GM23248 (cell line): ENCODE data around the gene PTPRO. TPM values are rescaled to one million over a fixed set of nuclear protein-coding genes. Genes with fewer than 3 reads are reported as not detected.

ENCODE experiments used
- DNase-seq: peaks from one replicate; pipeline ENCODE4 v3.0.0-alpha.2; 2015
- H2AFZ ChIP-seq: fragments of 200-600 bp; sonication (generic); 2 replicates; pipeline ENCODE4 v1.6.1; 2016; ENCODE audit warnings: antibody characterized with exemption
- H3F3A ChIP-seq: fragments of 200-600 bp; sonication (generic); 2 replicates; pipeline ENCODE4 v1.6.1; 2016; ENCODE audit warnings: mild to moderate bottlenecking, antibody characterized with exemption, mixed run types; ENCODE audit not compliant: insufficient read depth
- H3K27ac ChIP-seq: fragments of 200-600 bp; sonication (generic); 2 replicates; pipeline ENCODE4 v1.5.1; 2016; ENCODE audit warnings: mild to moderate bottlenecking
- H3K27me3 ChIP-seq: fragments of 200-600 bp; sonication (generic); replicated peaks from 2 replicates; pipeline ENCODE4 v1.6.1; 2016; ENCODE audit warnings: mild to moderate bottlenecking; ENCODE audit not compliant: insufficient read depth
- H3K36me3 ChIP-seq: fragments of 200-600 bp; sonication (generic); 2 replicates; pipeline ENCODE4 v1.6.1; 2016; ENCODE audit warnings: low read depth, mild to moderate bottlenecking
- H3K4me1 ChIP-seq: fragments of 200-600 bp; sonication (generic); 2 replicates; pipeline ENCODE4 v1.6.1; 2016; ENCODE audit warnings: mild to moderate bottlenecking; ENCODE audit not compliant: insufficient read depth
- H3K4me2 ChIP-seq: fragments of 200-600 bp; sonication (generic); one replicate; pipeline ENCODE4 v1.6.1; 2016; ENCODE audit warnings: mild to moderate bottlenecking; ENCODE audit not compliant: unreplicated experiment
- H3K4me3 ChIP-seq: fragments of 200-600 bp; sonication (generic); 2 replicates; pipeline ENCODE4 v1.5.1; 2016; ENCODE audit warnings: mild to moderate bottlenecking
- H3K79me2 ChIP-seq: fragments of 200-600 bp; sonication (generic); 2 replicates; pipeline ENCODE4 v1.6.1; 2016; ENCODE audit warnings: mild to moderate bottlenecking; ENCODE audit not compliant: insufficient read depth
- H3K9ac ChIP-seq: fragments of 200-600 bp; sonication (generic); 2 replicates; pipeline ENCODE4 v1.6.1; 2016; ENCODE audit warnings: mild to moderate bottlenecking
- H3K9me2 ChIP-seq: fragments of 200-600 bp; sonication (generic); 2 replicates; pipeline ENCODE4 v1.6.1; 2016; ENCODE audit warnings: mixed run types, mild to moderate bottlenecking, moderate library complexity; ENCODE audit not compliant: insufficient read depth
- H3K9me3 ChIP-seq: fragments of 200-600 bp; sonication (generic); one replicate; pipeline ENCODE4 v1.6.1; 2017; ENCODE audit warnings: low read depth
- H4K20me1 ChIP-seq: fragments of 200-600 bp; sonication (generic); 2 replicates; pipeline ENCODE4 v1.6.0; 2016; ENCODE audit not compliant: insufficient read depth
- EZH2 ChIP-seq: fragments of 200-600 bp; sonication (generic); IDR thresholded peaks from 2 replicates; pipeline ENCODE4 v1.6.1; 2018; ENCODE audit warnings: antibody characterized with exemption, mild to moderate bottlenecking; ENCODE audit not compliant: insufficient read depth, poor library complexity, severe bottlenecking
- EZH2phosphoT487 ChIP-seq: fragments of 200-600 bp; sonication (generic); IDR thresholded peaks from 2 replicates; pipeline ENCODE4 v1.6.1; 2018; ENCODE audit warnings: antibody characterized with exemption, moderate library complexity, mild to moderate bottlenecking, low read depth; ENCODE audit not compliant: insufficient read depth
- WGBS, 2 experiments: methylation state at CpG; one replicate each; pipeline ENCODE4 v1.1.6; 2015 to 2017; ENCODE audit warnings: low lambda C conversion rate in 2 of 2, low coverage in 1 of 2; ENCODE audit errors: missing lambda C conversion rate in 2 of 2; 5-methylcytosine and 5-hydroxymethylcytosine counted together
- in situ Hi-C: fragments of 300-500 bp; cut with MboI; formaldehyde crosslinking; loops from 2 replicates; pipeline ENCODE4 v1.15.0; 2020
- polyA plus RNA-seq: library from polyadenylated mRNA; unstranded; fragments of >200 nt; fragmentation: Nextera tagmentation; extraction: Ambion mirVana; gene quantifications from 2 replicates; pipeline ENCODE4 v1.2.1, GENCODE V29; 2016
- total RNA-seq: library from RNA; depleted of rRNA; stranded (reverse); fragments of >200 nt; shearing (Covaris generic); gene quantifications from 2 replicates; pipeline ENCODE4 v1.2.3, GENCODE V29; 2014

Gene PTPRO
- total and polyA plus RNA-seq, 2 experiments from 2014 or later, result 0.22 to 0.24 TPM

DNA sequence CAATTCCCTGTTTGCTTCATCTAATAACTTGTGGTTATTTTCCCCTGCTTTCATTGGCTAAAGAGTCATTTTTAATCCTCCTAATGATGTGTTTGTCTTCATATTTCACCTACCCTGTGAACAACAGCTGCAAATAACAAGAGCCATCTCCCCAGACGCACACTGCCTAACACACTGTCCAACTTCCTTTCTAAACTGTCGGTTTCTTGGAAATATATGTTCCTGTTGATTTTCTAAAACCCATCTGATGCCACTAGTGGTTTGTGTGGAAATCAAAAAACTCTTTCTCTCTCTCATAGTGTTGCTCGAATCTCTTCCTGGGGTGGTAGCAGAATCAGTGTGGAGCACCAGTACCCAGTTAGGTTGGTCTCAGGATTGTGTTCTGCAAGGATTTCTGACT lies 240.0 kb downstream of the PTPRO start:
- Histone ChIP-seq H3K36me3 (no peaks in the 10 kb centered on the region), H3K27ac (no peak overlapping the region), H3K4me1 (peaks cover 27% of the 10 kb centered on the region), H3K9me3 (no peaks in the 10 kb centered on the region), H3K9me2 (no peaks in the 10 kb centered on the region), H3K79me2 (no peaks in the 10 kb centered on the region), H3K4me2 (no peak overlapping the region), H4K20me1 (no peaks in the 10 kb centered on the region), H3K9ac (no peak overlapping the region), H3K4me3 (no peak overlapping the region), H2AFZ (no peak overlapping the region), H3K27me3 (no peaks in the 10 kb centered on the region), H3F3A (peaks cover 23% of the 10 kb centered on the region)
- no peak for DNase-seq
- TF ChIP-seq EZH2 (no peak), EZH2phosphoT487 (no peak)
- WGBS, 2 experiments, result 87 to 88% methylated on average over 3 of the region's 3 CpGs
- in situ Hi-C loops, result no loop called here

DNA sequence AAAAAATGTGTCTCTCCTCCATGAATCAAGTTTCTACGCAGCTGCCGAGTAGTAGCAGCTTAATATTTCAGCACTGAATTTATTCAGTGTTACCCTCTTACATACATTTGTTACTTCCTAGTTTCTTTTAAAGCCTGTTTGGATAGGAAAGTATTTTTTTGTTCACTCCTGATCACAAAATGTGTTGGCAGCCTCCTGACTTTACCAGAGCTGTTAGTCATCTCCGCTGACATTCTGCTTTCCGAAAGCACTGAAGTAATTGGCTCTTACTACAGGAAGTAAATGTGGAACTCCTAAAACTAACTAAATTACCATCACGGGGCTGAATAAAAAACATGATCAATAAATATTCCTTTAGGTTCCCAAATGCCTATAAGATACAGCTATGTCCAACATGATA lies 241.4 kb downstream of the PTPRO start:
- Histone ChIP-seq H4K20me1 (no peaks in the 10 kb centered on the region), H3K36me3 (no peaks in the 10 kb centered on the region), H3K4me2 (peak overlapping the region; percentile 81), H3K9me2 (no peaks in the 10 kb centered on the region), H3K79me2 (no peaks in the 10 kb centered on the region), H3F3A (peaks cover 16% of the 10 kb centered on the region), H3K4me3 (peak overlapping the region; percentile 51), H3K9me3 (no peaks in the 10 kb centered on the region), H3K9ac (peak overlapping the region; percentile 61), H3K27me3 (no peaks in the 10 kb centered on the region), H2AFZ (peak overlapping the region; percentile 90), H3K4me1 (peaks cover 21% of the 10 kb centered on the region), H3K27ac (peak overlapping the region; percentile 41)
- peak; percentile 87 for DNase-seq
- WGBS, 2 experiments, result 0 to 1% methylated on average over 5 of the region's 5 CpGs
- no peak for TF ChIP-seq EZH2phosphoT487
- in situ Hi-C loops, result no loop called here

DNA sequence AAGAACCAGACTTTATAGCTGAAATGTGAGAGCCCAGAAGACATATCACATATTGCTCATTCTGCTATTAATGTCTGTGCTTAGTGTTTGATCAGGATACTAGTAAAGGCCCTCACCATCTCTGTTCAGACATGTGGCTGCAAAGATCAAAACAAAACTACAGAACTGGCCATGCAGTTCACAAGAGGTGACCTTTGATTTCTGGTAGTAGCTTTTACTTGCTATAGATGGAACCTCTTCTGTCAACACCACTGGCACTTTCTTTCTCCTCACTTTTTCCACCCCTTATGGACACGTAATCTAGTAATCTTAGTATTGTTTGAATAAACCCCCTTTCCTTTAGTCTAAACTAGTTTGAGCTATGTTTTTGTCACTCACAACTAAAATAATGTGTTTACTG lies 252.0 kb downstream of the PTPRO start:
- in situ Hi-C loops, result no loop called here
- Histone ChIP-seq H3K9me3 (no peaks in the 10 kb centered on the region), H3K9ac (no peak overlapping the region), H3K36me3 (no peaks in the 10 kb centered on the region), H3K9me2 (no peaks in the 10 kb centered on the region), H3K27ac (no peak overlapping the region), H3K4me2 (no peak overlapping the region), H3K27me3 (no peaks in the 10 kb centered on the region), H3K79me2 (no peaks in the 10 kb centered on the region), H4K20me1 (no peaks in the 10 kb centered on the region), H3K4me3 (no peak overlapping the region), H3F3A (no peaks in the 10 kb centered on the region), H3K4me1 (no peaks in the 10 kb centered on the region), H2AFZ (no peak overlapping the region)
- TF ChIP-seq EZH2phosphoT487, result no peak
- no peak for TF ChIP-seq EZH2
- no peak for DNase-seq
- WGBS, 2 experiments, result 96 to 100% methylated on average over 1 of the region's 1 CpG

DNA sequence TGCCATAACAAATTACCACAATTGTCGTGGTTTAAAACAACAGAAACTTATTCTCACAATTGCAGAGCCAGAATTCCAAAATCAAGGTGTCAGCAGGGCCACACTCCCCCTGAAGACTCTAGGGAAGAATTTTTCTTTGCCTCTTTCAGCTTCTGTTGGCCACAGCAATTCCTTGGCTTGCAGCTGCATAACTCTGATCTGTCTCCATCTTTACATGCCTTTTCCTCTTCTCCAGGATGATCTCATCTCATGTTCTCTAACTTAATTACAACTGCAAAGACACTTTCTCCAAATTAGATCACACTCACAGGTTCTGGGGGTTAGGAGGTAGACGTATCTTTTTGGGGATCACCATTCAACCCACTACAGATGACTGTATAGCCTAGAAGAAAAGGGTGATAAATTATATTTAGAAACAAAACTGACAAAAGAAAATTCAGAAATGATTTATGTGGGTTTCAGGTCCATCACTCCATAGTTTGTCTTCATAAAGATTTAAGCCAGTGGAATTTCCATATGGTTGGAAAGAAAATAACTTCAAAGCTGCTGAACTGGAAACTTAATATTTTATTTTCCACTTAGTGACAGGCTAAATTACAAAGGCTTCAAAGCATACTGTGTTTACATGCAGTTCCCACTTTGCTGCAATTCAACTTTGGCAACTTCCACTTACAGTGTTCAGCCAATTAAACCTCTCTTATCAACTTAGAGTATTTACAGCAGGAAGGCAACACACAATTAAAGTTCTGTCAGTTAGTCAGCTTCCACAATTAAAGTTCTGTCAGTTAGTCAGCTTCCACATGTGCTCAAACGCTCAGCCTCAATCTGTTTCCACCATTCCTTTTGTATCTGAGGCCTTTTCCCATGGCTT lies 253.6 kb downstream of the PTPRO start:
- H3K27me3 ChIP-seq, result no peaks in the 10 kb centered on the region
- no peak overlapping the region for H3K4me3 ChIP-seq
- no peaks in the 10 kb centered on the region for H3K79me2 ChIP-seq
- H4K20me1 ChIP-seq, result no peaks in the 10 kb centered on the region
- no peaks in the 10 kb centered on the region for H3F3A ChIP-seq
- no peak overlapping the region for H2AFZ ChIP-seq
- DNase-seq, result no peak
- H3K27ac ChIP-seq, result no peak overlapping the region
- H3K9ac ChIP-seq, result no peak overlapping the region
- H3K9me3 ChIP-seq, result no peaks in the 10 kb centered on the region
- no peaks in the 10 kb centered on the region for H3K9me2 ChIP-seq
- no peaks in the 10 kb centered on the region for H3K36me3 ChIP-seq
- no peaks in the 10 kb centered on the region for H3K4me1 ChIP-seq
- WGBS, 2 experiments, result 55 to 59% methylated on average over 3 of the region's 3 CpGs
- in situ Hi-C loops, result no loop called here
- no peak for TF ChIP-seq EZH2phosphoT487
- no peak for TF ChIP-seq EZH2
- H3K4me2 ChIP-seq, result no peak overlapping the region
